Caco-2 (cell line): ENCODE results near the gene ZBTB26. TPM values are rescaled to one million over a fixed set of nuclear protein-coding genes. Genes with fewer than 3 reads are reported as not detected.

Experiments
- total RNA-seq: library from RNA; stranded (reverse); gene quantifications from 2 replicates; pipeline ENCODE4 v1.2.3, GENCODE V29; 2022

ZBTB26 gene
- total RNA-seq, 1 experiment from 2014 or later, result 8.7 TPM

Other genes with a start within 250 kb of the ZBTB26 start
- not detected in 2 replicates for gene OR1L4, start 207.5 kb downstream of the ZBTB26 start, total RNA-seq
- gene OR1L6, start 189.2 kb downstream of the ZBTB26 start, total RNA-seq, result not detected in 2 replicates
- gene OR5C1, start 142.6 kb downstream of the ZBTB26 start, total RNA-seq, result not detected in 2 replicates
- not detected in 2 replicates for gene OR1K1, start 131.4 kb downstream of the ZBTB26 start, total RNA-seq
- 20.7 and 20.8 TPM in 2 replicates for gene PDCL, start 102.9 kb downstream of the ZBTB26 start, total RNA-seq
- gene RC3H2, start 26.2 kb downstream of the ZBTB26 start, total RNA-seq, result 53.8 and 55.5 TPM in 2 replicates
- gene ZBTB6, start 18.2 kb downstream of the ZBTB26 start, total RNA-seq, result 6.8 and 7.2 TPM in 2 replicates
- 52.1 and 55.4 TPM in 2 replicates for gene RABGAP1, start 9.5 kb upstream of the ZBTB26 start, total RNA-seq
- gene GPR21, start 102.2 kb upstream of the ZBTB26 start, total RNA-seq, result 0.79 and 2.0 TPM in 2 replicates